ENCODE results near the gene SFSWAP.
"Not testable (repeated sequence)": the region's sequence is repeated elsewhere in the genome, so short reads cannot be mapped to it uniquely, and the experiment has no call there.

SFSWAP gene

DNA sequence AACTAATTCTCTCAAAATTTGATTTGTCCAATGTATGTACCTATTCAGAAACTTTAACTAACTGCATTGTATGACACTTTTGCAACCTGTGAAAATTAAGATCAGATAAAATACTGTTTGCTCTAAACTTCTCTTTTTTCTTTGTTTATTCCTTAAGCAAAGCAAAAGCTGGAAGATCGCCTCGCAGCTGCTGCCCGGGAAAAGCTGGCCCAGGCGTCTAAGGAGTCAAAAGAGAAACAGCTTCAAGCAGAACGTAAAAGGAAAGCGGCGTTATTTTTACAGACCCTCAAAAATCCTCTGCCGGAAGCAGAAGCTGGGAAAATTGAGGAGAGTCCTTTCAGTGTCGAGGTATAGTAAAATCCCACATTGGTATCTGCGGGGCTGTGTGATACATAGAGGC, 55.1 kb downstream of the SFSWAP start:
- DNase-seq, result no peak

DNA sequence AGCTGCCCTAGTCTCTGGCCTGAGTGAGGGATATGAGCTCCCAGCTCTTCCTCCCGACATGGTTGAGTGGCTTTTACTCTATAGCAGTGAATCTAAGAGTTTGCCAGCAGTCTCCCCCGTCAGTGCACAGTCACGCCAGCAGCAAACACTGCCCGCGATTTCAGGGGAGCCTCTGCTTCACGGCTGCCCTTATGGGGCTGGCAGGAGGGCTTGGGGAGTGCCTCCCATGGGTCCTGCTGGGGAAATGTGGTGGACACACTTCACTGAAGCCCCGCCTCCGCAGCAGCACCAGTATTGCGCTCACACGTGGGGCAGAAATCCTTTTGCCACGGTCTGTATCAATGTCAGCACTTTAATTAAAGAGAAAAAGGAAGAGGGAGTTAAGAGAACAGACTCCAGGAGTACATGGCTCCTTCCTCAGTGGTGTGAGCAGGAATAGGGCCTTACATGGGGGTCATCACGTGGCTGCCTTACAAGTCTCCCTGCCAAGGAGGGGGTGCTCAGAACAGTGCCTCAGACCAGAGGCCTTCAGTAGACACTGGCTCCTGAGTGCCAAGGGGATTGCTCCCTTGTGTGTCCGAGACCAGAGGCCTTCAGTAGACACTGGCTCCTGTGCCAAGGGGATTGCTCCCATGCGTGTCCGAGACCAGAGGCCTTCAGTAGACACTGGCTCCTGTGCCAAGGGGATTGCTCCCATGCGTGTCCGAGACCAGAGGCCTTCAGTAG, 55.7 kb downstream of the SFSWAP start:
- DNase-seq, result no peak

DNA sequence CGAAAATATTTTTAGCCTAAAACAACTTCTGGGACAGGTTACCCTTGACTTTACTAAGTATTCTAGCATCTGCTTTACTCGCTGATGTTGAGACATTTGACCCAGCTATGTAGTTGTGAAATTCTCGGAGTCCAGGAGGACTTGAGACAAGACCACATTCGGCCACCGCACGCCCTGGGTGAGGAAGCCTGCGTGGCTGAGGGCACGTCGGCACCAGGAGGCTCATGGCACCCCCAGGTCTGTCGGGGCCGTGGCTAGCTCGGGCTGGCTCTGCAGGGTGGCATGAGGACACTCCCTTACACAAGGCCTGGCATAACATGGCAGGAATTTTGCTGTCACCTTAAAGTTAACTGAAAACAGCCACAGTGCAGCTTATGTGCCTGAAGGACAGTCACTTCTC, 59.2 kb downstream of the SFSWAP start:
- no peak for DNase-seq

DNA sequence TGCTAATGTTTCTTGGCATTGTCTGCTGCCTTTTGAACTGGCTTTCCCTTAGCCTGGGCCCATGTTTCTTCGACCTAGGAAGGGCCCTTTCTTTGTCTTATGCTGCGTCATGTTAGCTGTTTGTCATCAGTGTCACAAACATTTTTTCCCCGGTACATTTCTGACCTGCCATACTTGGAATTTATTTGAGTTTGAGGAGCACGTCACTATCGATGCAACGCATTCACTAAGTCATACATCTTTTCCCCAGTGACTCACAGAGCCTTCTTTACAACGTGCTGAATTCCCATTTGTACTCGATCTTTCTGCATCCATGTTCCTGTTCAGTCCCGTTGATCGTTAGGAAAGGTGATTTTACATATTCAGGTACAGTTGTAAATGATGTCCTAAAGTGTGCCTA, 61.1 kb downstream of the SFSWAP start:
- no peak for DNase-seq

DNA sequence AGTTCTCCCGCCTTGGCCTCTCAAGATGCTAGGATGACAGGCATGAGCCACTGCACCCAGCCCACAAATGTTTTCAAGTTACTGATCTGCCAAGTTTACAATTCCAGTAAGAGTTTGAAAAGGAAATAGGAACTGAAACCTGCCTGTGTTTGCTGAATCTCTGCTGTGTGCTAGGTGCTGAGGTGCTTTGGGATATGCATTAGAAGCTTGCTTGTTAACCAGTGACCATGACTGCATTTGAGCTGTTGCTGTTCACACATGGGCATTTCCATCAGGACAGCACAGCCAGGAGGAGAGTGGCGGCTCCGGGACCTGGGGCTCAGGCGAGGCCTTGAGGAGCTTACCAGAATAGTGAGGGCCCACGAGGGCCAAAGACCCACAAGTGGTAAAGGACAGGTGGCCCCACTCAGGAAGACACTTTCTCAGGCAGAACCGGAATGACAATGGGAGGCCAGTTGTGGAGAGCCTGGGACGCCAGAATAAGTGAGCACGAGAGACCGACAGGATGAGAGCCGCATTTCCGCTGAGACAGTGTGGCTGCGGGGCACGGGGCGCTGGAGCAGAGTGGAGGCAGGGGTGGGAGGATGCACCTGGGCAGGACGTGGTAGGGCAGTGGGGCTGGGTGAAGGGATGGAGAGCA, 62.8 kb downstream of the SFSWAP start:
- DNase-seq, result no peak

DNA sequence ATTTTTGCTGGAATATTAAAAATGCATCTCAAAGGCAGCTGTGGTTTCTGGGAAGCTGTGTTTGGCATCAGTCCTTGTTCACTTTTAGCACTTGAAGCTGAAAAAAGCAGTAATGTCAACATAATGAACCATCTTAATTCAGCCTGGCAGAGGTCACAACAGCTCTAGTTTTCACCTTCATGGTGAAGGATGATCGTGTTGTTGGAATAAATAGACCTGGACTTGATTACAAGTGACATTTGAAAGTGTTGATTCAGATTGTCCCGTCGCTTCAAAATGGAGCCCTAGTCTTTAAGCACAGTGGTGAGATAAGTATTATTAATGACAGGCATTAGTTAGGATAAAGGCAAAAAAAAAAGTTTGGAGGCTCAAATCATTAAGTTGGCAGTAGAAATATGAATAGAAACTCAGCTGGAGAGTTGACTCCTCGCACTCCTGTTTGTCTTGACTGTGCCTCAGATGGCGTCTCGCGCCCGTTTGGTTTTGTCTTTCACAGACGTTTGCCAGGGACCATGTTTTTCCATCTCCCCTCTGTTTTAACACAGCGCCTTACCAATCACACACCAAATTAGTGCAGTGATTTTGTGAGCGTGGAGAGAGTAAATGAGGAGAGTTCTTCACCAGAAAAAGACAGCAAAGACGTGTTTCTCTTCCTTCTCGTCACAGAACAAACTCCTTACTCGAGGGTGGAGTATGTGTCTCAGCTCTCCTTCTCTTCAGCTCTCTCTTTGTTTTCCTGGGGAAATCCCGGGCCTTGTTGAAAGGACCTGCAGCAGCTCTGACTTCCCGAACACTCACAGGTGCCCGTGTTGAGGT, 63.9 kb downstream of the SFSWAP start:
- DNase-seq, result no peak

DNA sequence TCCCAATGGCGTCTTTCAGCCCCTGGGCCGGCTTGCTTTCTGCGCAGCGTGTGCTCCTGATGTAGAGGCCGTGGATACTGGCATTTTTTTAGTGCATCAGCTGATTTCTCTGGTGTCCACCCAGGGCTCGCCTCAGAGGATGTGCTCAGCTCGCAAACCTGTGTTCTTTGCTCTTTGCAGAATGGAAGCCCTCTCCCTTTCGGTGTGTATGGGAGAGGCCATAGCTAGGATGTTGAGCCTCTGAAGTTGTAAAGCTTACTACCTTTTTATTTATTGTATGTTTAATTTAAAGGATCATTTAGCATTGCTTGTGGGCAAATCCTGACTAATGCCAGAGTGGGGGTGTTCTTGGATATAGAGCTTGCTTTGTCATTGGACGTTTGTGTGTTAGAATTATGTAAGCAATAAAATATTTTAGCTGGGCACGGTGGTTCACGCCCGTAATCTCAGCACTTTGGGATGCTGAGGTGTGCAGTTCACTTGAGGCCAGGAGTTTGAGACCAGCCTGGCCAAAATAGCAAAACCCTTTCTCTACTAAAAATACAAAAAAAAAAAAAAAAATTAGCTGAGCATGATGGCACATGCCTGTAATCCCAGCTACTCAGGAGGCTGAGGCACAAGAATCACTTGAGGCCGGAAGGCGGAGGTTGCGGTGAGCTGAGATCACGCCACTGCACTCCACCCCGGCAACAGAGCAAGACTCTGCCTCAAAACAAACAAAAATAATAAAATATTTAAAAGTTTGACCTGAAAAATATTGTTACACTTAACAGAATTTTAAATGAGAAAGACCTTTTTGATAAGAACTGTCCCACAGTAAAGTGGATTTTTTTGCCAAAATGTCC, 64.7 kb downstream of the SFSWAP start:
- DNase-seq, result peak; percentile 36

DNA sequence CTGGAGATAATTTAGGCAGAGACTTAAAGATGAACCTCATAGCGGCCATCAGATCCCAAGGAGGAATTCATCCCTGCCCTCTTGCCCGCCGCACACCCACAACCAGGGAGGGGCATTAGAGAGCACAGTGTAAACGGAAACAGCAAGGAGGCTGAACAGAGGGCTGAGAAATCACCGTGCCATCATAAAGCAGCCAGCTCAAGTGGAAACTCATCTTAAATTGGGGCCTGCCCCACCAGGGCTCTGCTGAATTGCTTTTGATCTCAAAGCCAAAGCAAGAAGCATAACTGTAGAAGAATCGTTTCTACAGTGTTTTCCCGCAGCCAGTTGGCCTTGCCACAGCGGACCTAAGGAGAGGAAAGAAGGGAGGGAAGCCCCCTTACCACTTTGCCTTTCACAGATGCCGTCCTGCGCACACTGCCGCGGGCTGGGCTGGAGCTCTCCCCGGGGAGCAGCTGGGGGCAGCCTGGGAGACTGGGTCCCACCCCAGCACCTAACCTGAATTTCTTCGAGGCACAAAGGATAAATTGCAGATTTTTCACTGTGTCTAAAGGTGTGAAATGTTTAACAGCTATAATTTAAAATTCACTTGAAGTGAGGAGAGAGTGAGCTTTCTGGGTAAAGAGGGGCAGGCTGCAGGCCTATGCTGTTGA, 65.5 kb downstream of the SFSWAP start:
- DNase-seq, result no peak

DNA sequence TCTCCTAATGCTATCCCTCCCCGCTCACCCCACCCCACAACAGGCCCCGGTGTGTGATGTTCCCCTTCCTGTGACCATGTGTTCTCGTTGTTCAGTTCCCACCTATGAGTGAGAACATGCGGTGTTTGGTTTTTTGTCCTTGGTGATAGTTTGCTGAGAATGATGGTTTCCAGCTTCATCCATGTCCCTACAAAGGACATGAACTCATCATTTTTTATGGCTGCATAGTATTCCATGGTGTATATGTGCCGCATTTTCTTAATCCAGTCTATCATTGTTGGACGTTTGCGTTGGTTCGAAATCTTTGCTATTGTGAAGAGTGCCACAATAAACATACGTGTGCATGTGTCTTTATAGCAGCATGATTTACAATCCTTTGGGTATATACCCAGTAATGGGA, 66.4 kb downstream of the SFSWAP start:
- DNase-seq, result not testable (repeated sequence)

DNA sequence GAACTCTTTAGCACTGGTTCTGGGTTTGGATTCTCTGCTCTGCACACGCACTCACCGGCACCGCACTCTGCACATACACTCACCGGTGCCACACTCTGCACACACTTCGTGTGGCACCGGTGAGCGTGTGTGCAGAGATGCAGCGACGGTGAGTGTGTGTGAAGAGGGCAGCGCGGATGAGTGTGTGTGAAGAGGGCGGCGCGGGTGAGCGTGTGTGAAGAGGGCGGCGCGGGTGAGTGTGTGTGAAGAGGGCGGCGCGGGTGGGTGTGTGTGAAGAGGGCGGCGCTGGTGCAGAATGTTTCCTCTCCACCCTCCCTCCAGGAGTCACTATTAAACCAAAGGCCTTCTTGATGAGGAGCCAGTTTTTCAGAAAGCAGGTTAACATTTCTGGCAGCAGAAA, 68.1 kb downstream of the SFSWAP start:
- no peak for DNase-seq

DNA sequence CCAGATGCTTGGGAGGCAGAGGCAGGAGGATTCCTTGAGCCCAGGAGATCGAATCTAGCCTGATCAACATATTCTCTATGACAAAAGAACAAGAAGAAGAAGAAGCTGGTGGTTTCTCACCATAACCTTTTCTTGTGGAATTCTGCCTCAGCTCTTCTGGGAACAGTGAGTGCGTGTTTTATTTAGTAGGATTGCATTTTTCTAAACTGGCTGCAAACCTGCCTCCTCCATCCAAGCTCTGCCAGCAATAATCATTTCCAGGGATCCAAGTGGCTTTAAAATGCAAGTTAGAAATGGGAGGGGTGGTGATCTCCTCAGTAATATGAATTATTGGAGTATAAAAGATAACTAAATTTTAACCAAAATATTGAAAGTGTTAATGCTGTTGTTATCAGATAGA, 71.2 kb downstream of the SFSWAP start:
- no peak for DNase-seq

DNA sequence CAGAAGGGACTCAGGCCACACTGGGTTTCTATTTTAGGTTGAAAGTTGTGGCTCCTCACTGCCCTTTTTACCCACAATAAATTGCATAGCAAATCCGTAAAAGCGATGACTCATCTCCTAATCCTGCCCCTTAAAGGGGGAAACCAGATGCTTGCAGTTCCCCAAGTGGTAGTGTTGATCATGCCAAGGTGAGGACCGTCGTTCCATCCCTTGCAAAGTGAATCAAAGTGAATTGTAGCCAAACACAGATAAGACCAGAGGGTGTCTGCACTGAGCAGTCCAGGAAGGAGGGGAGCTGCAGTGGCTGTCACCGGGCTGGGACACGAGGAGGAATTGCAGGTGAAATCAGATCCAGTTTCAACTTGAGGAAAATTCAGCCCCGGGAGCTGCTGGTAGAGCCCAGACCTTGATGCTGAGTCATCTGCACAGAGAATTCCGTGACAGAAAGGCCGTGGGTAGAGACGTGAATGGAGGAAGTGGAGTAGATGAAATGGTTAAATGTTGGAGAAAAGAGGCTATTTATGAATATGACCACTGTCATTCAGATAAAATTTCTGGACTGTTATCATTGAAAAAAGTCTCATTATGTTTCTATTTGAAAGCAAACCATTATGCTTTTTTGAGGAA, 73.1 kb downstream of the SFSWAP start:
- peak; percentile 83 for DNase-seq

DNA sequence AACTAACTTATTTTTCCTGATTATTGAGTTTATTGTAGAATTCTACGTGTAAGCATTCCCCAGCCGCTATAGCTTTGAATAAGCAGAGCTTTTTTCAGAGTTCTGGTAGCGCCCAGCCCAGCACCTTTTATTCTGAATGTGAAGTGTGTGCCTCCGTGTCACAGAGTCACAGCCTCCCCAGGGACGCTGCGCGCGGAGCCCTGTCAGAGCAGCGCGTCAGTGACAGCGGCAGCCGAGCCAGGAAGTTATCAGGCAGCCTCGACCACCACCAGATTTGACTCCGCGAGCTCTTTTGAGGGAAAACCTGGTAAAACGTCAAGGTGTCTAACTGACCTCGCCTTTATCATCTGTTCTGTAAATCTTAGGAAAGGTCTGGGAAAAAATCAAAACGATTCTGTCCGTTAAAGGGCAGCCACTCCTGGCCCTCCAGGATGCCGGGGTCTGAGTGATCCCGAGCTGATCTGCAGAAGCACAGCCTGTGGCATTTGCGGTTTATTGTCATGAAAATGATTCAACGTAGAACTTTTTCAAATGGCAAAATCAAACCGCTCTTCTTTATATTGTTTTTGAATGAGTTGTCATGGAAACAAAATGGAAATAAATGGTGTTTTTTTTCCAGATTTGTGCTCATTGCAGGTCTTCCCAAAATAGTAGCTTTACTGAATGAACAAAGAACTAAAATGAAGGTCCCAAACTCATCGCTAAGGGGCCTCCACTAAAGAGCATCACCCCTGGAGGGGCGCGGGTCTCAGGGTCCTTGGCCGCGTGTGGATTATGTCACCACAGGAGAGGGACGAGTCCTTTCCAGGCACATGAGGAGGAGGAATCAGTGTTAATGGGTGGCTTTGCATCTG, 74.2 kb downstream of the SFSWAP start:
- no peak for DNase-seq

DNA sequence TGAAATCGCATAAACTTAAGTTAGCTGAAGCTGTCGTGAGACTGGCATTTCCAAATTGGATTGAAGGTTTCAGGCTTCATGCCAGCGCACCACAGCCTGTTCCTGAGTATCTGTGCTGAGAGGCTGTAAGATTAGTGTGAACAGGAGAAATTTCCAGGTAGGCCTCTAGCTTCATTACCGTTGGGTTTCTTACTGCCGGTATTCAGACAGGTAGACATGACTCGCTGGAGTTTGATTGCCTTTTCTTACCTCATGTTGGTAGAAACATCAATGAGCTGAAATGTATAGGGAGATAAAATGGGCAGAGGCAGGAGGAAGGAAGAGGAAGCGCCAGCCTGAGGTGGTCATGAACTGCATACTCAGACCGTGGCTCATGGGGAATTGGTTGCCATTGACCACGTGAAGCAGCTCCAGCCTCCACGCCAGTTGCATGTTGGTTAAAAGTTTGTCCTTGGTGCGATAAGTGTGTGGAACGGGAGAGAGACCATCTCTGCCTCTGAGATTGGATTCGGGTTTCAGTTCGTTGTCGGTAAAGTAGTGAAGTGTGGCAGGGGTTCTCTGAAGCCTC, 75.0 kb downstream of the SFSWAP start:
- DNase-seq, result no peak

DNA sequence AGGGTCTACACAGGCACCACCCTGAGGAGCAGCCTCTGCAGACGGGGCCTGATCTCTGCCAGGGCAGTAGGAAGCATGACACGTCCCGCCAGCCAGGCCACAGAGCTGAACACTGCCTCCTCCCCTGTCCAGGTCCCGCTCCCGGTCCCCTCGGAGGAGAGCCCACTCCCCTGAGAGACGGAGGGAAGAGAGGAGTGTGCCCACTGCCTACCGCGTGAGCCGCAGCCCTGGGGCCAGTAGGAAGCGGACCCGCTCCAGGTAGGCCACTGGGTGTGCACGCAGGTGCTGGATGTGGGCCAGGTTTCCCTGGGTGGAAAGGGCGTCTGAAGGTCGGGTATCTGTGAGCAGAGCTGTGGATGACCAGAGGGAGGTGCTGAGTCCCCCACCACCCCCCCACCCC, 75.4 kb downstream of the SFSWAP start:
- no peak for DNase-seq

DNA sequence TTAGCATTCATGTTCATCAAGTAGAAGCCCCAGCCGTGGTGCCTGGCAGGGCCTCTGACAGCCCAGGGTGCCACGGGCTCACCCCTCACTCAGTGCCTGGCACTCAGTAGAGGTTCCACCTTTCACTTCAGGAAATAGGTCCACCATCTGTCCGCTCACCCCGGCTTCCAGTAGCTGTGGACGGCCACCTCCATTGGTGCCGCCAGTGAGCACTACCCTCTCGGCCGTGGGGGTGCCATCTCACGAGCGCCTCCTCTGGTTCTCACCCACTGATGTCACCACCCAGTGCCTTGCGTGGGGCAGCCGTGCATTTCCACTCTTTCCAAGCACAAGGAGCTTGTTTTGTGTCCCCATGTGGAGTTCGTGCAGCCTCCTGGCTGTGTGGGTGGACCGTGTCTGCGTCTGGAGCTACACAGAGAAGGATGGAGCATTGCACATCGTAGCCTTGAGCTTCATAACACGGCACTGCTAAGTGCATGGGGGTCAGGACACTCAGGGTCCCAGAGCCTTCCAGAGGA, 76.3 kb downstream of the SFSWAP start:
- no peak for DNase-seq

DNA sequence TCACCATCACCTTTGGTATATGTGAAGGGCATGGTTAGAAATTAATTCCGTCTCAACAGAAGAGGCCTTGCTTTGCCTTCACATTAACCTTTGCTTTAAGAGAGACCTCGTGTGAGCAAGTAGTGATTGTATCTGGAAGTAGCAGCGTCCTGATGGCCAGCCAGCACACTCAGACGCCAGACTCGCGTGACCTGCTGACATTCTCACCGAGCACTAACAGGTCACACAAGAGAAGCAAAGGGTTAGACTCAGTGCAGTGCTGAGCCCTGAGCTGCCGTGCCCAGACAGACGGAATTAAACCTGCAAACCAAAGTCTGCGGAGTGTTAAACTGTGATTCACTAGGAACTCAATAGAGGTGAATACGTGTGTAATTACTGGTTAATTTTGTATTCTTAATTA, 77.2 kb downstream of the SFSWAP start:
- no peak for DNase-seq

DNA sequence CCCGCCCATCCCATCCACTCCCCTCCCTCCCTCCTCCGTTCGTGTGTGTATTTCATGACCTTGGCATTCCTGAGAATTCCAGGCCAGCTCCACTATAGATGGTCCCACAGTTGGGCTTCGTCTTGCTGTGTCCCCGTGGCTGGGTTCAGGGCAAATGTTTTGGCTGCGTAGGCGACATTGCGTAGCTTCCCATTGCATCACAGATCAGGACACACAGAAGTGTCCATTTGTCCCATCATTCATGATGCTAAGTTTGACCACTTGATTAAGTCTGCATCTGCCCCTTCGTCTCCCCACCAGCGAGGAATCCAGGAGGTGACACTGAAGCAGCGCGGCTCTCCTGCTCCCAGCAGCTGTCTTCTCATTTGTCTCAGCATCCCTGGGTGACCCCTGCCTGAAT, 78.7 kb downstream of the SFSWAP start:
- no peak for DNase-seq

DNA sequence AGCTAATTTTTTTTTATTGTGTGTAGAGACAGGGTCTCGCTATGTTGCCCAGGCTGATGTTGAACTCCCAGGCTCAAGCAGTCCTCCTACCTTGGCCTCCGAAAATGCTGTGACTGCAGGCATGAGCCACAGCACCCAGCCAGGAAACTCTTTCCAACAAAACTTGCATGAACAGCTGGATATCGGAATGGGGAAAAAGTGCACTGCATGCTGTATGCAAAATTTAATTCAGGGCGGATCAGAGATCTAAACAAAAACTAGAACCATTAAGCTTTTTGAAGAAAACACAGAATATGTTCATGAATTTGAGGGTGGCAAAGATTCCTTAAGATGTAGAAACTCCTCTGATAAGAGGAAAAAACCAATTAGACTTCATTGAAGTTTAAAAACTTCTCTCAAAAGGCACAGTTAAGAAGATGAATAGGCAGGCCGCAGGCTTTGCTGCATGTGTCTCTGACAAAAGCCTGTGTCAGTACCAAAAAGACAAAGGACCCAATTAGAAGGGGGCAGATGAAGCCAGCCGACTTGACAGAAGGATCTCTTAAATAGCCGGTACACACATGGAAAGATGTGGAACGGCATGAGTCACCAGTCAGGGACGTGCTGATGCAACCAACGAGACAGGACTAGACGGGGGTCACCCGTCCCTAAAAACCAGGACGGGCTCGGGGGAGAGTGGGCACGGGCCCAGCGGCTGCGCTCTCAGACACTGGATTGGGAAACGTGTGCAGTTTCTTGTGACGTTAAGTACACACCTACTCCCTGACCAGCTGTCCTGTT, 82.5 kb downstream of the SFSWAP start:
- no peak for DNase-seq

DNA sequence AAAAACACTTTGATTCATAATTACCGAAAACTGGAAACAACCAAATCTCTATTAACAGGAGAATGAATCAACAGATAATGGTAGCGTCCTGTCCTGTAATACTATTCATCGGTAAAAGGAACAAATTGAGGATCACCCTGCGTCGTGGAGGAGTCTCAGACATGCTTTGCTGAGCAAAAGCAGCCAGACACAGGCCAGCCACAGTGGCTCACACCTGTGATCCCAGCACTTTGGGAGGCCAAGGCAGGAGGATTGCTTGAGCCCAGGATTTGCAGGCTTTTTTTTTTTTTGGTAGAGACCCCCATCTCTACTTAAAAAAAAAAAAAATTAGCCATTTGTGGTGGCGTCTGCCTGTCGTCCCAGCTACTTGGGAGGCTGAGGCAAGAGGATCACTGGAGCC, 83.2 kb downstream of the SFSWAP start:
- DNase-seq, result no peak
